Transverse colon (tissue), 4 donors: ENCODE measurements around the gene KLF7. TPM values are rescaled to one million over a fixed set of nuclear protein-coding genes. Genes with fewer than 3 reads are reported as not detected.

Source experiments
- DNase-seq: peaks from one replicate; pipeline ENCODE4 v3.0.0-alpha.2; 2019
- H3K27ac ChIP-seq, 4 donors: fragments of 200-600 bp; sonication (generic); 2 replicates each; pipeline ENCODE4 v1.5.1; 2016 to 2018; ENCODE audit warnings: inconsistent platforms in 4 of 4
- H3K27me3 ChIP-seq: fragments of 200-600 bp; sonication (generic); 2 replicates; pipeline ENCODE4 v1.5.1; 2017; ENCODE audit warnings: inconsistent platforms
- H3K36me3 ChIP-seq, 4 donors: fragments of 200-600 bp; sonication (generic); 2 replicates each; pipeline ENCODE4 v1.5.1; 2017 to 2019; ENCODE audit warnings: inconsistent platforms in 4 of 4
- H3K4me1 ChIP-seq, 4 donors: fragments of 200-600 bp; sonication (generic); 2 replicates each; pipeline ENCODE4 v1.5.1; 2017 to 2020; ENCODE audit warnings: inconsistent platforms in 4 of 4
- H3K4me3 ChIP-seq, 4 donors: fragments of 200-600 bp; sonication (generic); 1 replicate in 1 of 4; 2 replicates in 3 of 4; pipeline versions ENCODE4 v1.5.1 to v1.6.1; 2017 to 2019; ENCODE audit warnings: inconsistent platforms in 4 of 4
- H3K9me3 ChIP-seq, 2 donors: fragments of 200-600 bp; sonication (generic); 2 replicates each; pipeline ENCODE4 v1.5.1; 2017 to 2019; ENCODE audit warnings: inconsistent platforms in 2 of 2
- CTCF ChIP-seq, 5 experiments: fragments of 200-600 bp in 3 of 5; fragments of 450-650 bp in 2 of 5; sonication (generic) in 3 of 5; IDR thresholded peaks; 1 replicate in 2 of 5; 2 replicates in 3 of 5; pipeline ENCODE4 v1.5.1; 2016 to 2017; ENCODE audit warnings: antibody characterized with exemption in 5 of 5, inconsistent platforms in 3 of 5, mild to moderate bottlenecking in 2 of 5, moderate library complexity in 1 of 5
- EP300 ChIP-seq: sonication (generic); formaldehyde crosslinking; IDR thresholded peaks from one replicate; pipeline ENCODE4 v1.6.1; 2017; ENCODE audit warnings: antibody characterized with exemption, low read depth
- POLR2A ChIP-seq: fragments of 450-650 bp; IDR thresholded peaks from one replicate; pipeline ENCODE4 v1.6.1; 2016; ENCODE audit warnings: antibody characterized with exemption, mild to moderate bottlenecking, moderate library complexity
- POLR2AphosphoS5 ChIP-seq, 3 donors: sonication (generic); formaldehyde crosslinking; IDR thresholded peaks; one replicate each; pipeline ENCODE4 v1.6.1; 2016; ENCODE audit warnings: antibody characterized with exemption in 3 of 3
- whole genome bisulfite sequencing, 2 donors: methylation state at CpG; one replicate each; pipeline ENCODE4 v1.1.5; 2018; ENCODE audit warnings: low coverage in 1 of 2; 5-methylcytosine and 5-hydroxymethylcytosine counted together
- in situ Hi-C, 4 donors: fragments of 200-750 bp; cut with MboI; loops; one replicate each; pipeline versions ENCODE4 v1.15.0 to v1.15.1; 2017; ENCODE audit warnings: low sequenced_read_pairs in 3 of 4, low pct_ligation_motif_present in 1 of 4, low pct_unique_long_range_greater_than_20kb in 1 of 4
- intact Hi-C: fragments of 100-400 bp; cut with DNase I; formaldehyde crosslinking; loops from one replicate; pipeline ENCODE4 v1.15.1; 2023; ENCODE audit warnings: low total_unique reads
- total RNA-seq, 4 donors: library from RNA; depleted of rRNA; stranded (reverse); fragments of >200 nt; gene quantifications; one replicate each; pipeline ENCODE4 v1.1.0, GENCODE V29; 2016

The KLF7 gene
- total RNA-seq, 4 donors from 2014 or later: 6.2 to 43.4 (median 6.8) TPM

GRCh38 chr2:207041786-207042554 is 123.8 kb downstream of the KLF7 start:
- H3K27ac ChIP-seq: no peak overlapping the region
- no peaks in the 10 kb centered on the region for H3K27me3 ChIP-seq
- TF ChIP-seq POLR2AphosphoS5 (IDR thresholded peaks at IDR 0.05) (no peak), POLR2A (no peak), CTCF (IDR thresholded peaks at IDR 0.05) (no peak), EP300 (no peak)
- H3K4me1 ChIP-seq: peaks cover 0 to 4% (median 0%) of the 10 kb centered on the region in 4 donors
- no peaks in the 10 kb centered on the region for H3K36me3 ChIP-seq
- WGBS, 2 donors: 47 to 75% methylated on average over 7 to 9 of the region's 9 CpGs
- in situ Hi-C loops (no loop called here), intact Hi-C loops (no loop called here)
- DNase-seq: no peak
- H3K4me3 ChIP-seq: no peak overlapping the region
- H3K9me3 ChIP-seq: no peaks in the 10 kb centered on the region

GRCh38 chr2:207041279-207041678 is 124.5 kb downstream of the KLF7 start:
- 67 to 92% methylated on average over 4 to 10 of the region's 10 CpGs for WGBS, 2 donors
- no peak for DNase-seq
- TF ChIP-seq CTCF (IDR thresholded peaks at IDR 0.05) (no peak), POLR2A (no peak), EP300 (no peak), POLR2AphosphoS5 (IDR thresholded peaks at IDR 0.05) (no peak)
- Histone ChIP-seq H3K9me3 (no peaks in the 10 kb centered on the region), H3K4me1 (no peaks in the 10 kb centered on the region), H3K27me3 (no peaks in the 10 kb centered on the region), H3K4me3 (no peak overlapping the region), H3K27ac (no peak overlapping the region), H3K36me3 (no peaks in the 10 kb centered on the region)
- intact Hi-C loops: no loop called here
- in situ Hi-C loops: no loop called here

- in situ Hi-C loops: no loop called here
- Histone ChIP-seq H3K9me3 (no peaks in the 10 kb centered on the region), H3K4me3 (no peak overlapping the region), H3K4me1 (no peaks in the 10 kb centered on the region), H3K27ac (no peak overlapping the region), H3K27me3 (no peaks in the 10 kb centered on the region), H3K36me3 (no peaks in the 10 kb centered on the region)
- TF ChIP-seq CTCF (IDR thresholded peaks at IDR 0.05): no peak
- no peak for TF ChIP-seq POLR2AphosphoS5 (IDR thresholded peaks at IDR 0.05)
- no peak for TF ChIP-seq POLR2A
- no peak for TF ChIP-seq EP300
- intact Hi-C loops: no loop called here
- no peak for DNase-seq
- 62 to 63% methylated on average over 7 to 9 of the region's 9 CpGs for WGBS, 2 donors
Measured at GRCh38 chr2:207040696-207041095, 125.1 kb downstream of the KLF7 start.

- intact Hi-C loops: no loop called here
- Histone ChIP-seq H3K27ac (no peak overlapping the region), H3K4me3 (no peak overlapping the region), H3K4me1 (no peaks in the 10 kb centered on the region), H3K27me3 (no peaks in the 10 kb centered on the region), H3K36me3 (no peaks in the 10 kb centered on the region), H3K9me3 (no peaks in the 10 kb centered on the region)
- in situ Hi-C loops: no loop called here
- WGBS, 2 donors: 63 to 80% methylated on average over 1 to 4 of the region's 4 CpGs
- DNase-seq: no peak
- TF ChIP-seq POLR2AphosphoS5 (IDR thresholded peaks at IDR 0.05) (no peak), EP300 (no peak), CTCF (IDR thresholded peaks at IDR 0.05) (no peak)
Measured at GRCh38 chr2:207039225-207039624, 126.5 kb downstream of the KLF7 start.
